Superior temporal gyrus (tissue), 1 donor: ENCODE data around the gene KRTAP9-9.
"Not testable (repeated sequence)": the region's sequence is repeated elsewhere in the genome, so short reads cannot be mapped to it uniquely, and the experiment has no call there.

ENCODE experiments used
- DNase-seq: peaks from one replicate; pipeline ENCODE4 v3.0.0-alpha.2; 2016; ENCODE audit errors: extremely low spot score

The KRTAP9-9 gene

DNA sequence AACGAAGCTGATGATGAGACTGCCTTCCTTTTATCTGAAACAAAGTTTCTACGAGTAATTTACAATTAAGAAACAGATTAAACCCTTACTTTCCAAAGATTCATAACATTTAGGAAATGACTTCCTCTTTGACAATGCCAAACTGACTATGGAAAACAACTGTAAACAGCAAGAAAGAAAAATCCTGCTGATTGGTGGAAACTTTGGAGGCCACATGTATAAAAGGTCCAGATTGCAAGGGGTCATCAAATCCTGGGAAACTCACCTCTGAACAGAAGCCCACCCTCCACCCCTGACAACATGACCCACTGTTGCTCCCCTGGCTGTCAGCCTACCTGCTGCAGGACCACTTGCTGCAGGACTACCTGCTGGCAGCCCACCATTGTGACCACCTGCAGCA is 9.9 kb downstream of the KRTAP9-9 start, which contains the start of gene KRTAP9-6:
KRTAP9-6 (plus strand) TSS at position 301 of the 400 bp plus-strand sequence; CDS start at position 301, 0 bp downstream.
- DNase-seq, result no peak

DNA sequence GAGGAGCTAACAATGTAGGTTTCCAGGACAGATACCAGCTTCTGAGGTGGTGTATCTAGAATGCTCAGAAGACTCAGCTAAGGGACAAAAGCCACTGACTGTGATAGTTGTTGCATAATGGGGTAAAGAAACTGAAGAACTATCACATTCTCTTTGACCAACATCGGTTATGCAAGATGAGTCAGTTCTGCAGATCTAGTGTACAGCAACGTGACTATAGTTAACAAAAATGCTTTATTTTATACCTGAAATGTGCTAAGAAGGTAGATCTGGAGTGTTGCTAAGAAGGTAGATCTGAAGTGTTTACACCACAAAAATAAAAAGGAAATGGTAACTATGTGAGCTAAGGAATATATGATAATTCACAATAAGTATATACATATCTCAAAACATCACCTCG is 12.5 kb downstream of the KRTAP9-9 start:
- DNase-seq, result no peak

DNA sequence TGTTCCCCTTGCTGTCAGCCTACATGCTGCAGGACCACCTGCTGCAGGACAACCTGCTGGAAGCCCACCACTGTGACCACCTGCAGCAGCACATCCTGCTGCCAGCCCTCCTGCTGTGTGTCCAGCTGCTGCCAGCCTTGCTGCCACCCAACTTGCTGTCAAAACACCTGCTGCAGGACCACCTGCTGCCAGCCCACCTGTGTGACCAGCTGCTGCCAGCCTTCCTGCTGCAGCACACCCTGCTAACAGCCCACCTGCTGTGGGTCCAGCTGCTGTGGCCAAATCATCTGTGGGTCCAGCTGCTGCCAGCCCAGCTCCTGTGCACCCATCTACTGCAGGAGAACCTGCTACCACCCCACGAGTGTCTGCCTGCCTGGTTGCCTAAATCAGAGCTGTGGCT is 16.1 kb downstream of the KRTAP9-9 start:
- DNase-seq, result not testable (repeated sequence)

DNA sequence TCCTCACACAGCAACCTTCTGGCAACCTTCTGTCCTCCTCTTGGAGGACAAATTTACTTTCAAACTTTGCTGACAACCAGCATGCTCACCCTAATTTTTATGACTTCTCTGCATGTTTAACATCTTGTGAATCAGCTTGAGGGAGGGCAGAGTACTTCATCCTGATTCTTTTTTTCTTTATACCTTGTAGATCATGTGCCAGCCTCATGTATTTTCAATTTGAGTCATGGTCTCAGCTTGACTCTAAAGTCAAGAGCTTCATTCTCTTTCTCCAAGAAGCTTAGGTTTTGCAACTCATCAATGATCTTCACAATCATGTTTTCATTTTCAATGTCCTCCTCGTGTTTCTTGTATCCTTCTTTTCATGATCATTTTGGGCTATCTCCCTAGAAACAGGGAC is 16.7 kb downstream of the KRTAP9-9 start:
- no peak for DNase-seq

DNA sequence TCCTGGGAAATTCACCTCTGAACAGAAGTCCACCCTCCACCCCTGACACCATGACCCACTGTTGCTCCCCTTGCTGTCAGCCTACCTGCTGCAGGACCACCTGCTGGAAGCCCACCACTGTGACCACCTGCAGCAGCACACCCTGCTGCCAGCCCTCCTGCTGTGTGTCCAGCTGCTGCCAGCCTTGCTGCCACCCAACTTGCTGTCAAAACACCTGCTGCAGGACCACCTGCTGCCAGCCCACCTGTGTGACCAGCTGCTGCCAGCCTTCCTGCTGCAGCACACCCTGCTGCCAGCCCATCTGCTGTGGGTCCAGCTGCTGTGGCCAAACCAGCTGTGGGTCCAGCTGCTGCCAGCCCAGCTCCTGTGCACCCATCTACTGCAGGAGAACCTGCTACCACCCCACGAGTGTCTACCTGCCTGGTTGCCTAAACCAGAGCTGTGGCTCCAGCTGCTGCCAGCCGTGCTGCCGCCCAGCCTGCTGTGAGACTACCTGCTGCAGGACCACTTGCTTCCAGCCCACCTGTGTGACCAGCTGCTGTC is 20.5 kb downstream of the KRTAP9-9 start, which contains the start of gene KRTAP9-7:
KRTAP9-7 (plus strand) TSS at position 51 of the 543 bp plus-strand sequence; CDS start at position 51, 0 bp downstream.
- peak; percentile 0 for DNase-seq

DNA sequence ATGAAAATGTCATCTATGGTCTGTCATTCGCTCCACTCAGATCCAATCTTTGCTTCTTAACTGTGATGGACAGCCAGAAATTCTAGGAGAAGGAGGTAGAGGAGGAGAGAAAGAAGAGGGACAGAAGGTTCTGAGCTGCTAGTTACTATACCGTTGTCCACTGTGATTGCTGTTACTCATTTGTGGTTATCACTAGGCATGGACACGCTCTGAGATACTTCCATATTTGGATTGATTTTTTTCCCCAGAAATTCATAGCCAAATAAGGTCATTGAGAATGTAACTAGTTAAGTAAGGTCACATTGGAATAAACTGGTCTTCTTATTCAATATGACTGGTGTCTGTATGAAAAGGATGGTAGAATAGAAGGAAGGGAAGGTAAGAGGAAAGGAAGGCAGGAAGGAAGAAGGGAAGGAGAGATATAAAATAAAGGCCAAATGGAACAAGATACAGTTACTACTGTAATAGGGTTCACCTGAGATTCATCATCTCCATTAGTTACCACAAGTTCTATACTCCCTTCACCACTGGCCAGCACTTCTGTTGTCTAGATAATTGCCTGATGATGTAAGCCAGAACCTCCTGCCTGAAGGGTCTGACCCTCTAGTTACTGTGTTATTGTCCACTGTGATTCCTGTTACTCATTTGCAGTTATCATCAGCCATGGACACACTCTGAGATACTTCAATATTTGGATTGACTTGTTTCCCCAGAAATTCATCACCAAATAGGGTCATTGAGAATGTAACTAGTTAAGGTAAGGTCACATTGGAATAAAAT is 23.2 kb downstream of the KRTAP9-9 start:
- DNase-seq, result peak; percentile 1

DNA sequence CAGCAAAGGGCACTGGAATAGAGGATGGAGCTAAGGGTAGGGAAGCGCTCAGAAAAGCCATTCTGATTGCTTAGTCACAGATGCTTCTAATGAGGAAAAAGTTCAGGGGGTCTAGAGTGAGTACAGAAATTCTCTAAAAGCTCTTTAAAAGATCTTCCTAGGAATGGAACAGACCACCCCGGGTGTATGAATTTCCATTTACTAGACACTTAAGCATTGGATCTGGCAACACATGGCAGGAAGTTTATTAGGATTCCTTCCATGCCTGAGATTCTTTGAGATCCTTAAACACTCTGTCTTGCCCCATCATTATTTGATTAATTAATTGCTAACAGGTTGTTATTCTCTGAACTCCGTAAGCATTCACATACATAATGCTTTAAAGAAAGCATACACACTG is 28.9 kb downstream of the KRTAP9-9 start:
- DNase-seq, result peak; percentile 1

DNA sequence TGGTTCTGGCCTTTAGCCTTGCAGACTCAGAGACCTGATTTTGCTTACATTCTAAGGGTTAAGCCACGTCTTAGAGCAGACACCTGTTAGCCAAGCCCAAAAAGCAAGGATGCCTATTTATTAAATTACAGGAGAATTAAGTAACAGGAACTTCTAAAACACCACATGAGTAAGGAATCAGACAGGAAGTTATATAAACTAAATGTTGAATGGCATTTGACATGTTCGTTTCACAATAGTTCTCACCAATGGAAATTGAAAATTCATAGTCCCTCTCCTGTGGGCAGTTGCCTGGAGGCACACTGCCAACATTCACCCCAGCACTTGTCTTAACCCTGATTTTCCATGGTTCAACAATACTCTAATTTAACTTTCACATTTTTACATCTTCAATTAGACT is 29.4 kb downstream of the KRTAP9-9 start:
- DNase-seq, result peak; percentile 1

DNA sequence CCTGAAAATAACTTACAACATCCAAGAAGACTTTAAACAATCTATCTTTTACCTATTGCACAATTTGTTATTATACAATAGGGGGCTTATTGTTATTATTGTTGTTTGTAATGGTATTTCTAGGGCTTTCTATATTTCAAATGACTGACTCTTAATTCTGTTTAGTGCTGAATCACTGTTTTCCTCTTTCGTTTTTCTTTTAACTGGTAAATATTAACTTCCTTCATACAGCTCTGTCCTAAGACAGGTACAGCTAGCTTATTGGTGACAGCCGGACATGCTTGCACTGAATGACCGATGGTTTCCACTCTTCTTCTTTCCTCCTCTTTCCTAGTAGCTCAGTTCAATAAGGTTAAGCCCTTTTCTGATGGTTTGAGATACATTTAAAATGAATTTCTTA is 31.9 kb downstream of the KRTAP9-9 start:
- peak; percentile 1 for DNase-seq

DNA sequence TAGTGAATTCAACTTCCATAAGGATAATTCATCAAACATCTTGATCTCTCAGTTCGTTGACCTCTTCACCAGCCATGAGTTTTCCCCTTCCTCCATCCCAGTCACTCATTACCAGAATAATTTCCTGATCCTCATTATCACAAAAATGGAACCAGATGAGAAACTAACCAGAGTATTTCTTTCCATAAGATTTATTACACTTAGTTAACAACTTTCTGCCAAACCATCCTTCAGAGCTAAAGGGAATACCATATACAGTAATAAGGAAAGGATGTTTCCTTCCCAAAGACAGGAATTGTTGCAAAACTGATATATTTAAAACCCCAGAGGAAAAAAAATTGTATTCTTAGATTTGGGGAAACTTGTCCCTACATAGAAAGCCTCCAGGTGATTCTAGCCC is 38.8 kb downstream of the KRTAP9-9 start:
- DNase-seq, result peak; percentile 1

DNA sequence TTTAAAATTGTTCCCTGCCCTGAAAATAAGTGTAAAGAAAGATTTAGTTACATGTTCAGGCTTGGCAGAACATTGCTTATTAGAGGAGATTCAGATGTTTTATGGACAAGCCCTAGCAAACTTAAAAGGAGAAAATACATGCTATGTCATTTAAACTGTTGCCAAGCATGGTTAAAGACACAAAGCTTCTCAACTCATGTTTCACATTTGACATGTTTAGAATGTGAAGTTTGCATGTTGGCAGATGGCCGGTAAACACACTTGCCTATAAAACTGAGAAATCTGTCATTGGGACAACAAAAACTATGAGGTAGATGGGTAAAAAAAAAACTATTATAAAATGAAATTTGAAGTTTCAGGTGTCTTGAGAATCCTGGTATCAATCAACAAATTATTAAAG is 41.7 kb downstream of the KRTAP9-9 start:
- no peak for DNase-seq

DNA sequence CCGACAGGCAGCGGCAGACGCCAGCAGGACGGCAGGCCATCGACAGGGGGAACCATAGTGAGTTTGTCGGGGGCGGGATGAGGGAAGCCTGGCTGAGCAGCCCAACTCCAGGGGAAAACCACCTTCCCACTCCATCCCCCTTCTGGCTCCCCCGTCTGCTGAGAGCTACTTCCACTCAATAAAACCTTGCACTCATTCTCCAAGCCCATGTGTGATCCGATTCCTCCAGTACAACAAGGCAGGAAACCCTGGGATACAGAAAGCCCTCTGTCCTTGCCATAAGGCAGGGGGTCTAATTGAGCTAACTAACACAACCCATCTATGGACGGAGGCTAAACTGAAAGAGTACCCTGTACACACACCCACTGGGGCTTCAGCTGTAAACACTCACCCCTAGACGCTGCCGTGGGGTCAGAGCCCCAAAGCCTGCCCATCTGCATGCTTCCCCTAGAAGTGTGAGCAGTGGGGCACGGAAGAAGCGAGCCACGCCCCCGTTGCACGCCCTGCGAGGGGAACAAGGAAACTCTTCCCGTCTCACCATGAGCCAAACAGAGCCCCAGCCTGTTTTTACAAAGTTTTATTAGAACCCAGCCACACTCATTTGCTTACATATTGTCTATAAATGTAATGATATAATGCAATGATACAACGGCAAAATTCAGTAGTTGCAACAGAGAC is 43.4 kb downstream of the KRTAP9-9 start:
- no peak for DNase-seq

DNA sequence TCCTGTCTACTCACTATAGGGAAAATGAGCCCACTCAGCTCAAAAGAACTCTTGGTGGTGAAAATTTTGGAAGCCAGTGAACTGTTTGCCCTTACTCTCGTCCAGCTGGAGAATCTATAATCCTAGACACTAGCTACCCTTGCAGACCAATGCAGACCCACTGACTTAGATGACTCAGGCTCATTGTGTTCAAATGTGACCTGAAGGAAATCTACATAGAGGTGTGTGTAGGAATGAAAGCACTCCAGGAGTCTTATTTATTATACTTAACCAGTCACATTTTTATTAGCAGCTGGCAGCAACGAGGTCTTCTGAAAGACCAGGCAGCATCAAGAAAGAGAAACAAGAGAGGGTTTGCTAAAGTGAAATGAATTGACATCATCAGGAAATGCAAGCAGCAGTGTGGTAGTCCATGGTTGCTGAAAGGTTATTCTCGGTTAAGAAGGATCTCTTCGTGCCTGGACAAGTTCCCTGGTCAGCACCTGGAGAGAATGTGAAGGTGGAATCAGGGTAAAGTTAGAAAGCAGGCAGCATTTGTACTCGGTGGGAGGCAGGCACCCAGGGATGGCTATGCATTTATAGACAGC is 46.1 kb downstream of the KRTAP9-9 start:
- DNase-seq, result no peak

DNA sequence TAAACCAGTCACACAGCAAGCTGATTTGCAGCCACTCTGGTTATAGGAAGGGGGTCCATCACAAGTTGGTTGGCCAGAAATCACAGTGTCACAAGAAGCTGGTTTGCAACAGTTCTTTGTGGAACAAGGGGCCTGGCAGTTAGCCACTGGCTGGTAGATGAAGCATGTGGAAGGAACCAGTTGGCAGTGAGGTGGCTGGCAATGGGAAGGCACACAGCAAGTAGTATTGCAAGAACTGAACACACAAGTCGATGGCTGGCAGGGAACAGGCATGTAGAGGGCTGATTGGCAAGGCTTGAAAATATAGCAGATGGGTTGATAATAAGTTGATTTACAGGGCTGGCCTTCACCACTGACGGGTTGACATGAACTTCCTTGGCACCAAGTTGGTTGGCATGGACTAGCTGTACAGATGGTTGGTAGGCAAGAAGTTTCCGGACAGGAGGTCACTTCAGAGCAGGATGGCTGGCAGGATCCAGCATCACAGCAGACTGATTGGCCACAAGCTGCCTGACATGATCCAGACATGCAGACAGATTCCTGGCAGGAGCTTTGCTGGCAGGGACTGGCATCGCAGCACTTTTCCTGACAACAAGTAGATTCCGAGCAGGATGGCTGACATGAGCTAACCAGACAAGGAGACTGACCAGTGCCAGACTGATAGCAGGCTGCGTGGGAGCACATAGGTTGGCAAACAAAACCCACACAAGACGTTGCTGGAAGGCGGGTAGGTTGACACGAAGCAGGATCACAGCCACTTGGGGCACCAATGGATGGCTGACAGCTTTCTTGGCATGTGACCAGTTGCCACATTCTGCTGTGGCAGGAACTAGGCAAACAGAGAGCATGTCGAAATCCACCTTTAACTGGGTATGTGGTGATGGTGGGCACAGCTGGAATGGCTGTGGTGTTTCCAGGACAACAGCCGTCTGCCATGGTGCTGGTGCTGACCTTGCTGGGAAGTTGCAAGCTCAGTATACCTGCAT is 47.0 kb downstream of the KRTAP9-9 start, which contains the start of gene KRTAP29-1:
KRTAP29-1 (minus strand) TSS at position 936 of the 986 bp plus-strand sequence; CDS start at position 936, 0 bp downstream.
- no peak for DNase-seq

DNA sequence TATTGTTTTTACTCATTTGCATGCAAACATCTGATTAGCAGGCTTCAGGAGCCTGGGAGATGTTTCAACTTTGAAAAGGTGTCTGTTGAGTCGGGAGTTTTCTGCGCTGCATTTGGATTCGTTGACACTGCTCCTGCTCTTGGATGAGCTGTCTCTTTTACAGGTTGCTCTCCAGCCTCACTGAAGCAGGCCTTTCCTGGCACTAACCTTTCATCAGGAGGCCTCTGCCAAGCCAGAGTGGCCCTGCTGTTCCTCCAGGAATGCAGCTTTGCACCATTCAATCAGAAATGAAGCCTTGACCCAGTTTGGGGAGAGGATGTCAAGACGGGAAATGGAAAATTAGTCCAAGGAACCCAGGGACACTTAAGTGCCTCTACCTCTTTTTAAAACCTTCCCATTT is 47.8 kb downstream of the KRTAP9-9 start:
- no peak for DNase-seq

DNA sequence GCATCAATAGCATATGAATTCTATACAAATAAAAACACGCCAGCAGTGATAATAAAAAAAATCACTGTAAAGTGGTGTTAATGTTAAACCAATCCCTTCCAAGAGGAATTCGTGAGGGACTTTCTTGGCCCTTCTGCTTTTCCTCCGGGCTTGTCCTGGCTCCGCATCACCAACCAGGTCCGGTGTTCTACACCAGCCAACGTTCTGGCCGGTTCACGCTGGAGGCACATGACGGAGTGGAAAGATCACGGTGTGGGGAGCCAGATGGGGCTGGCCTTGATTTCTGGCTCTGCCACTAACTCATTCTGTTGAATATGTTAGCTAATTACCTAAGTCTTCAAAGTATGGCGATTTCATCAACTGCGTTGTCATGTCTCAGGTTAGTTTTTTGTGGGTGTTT is 48.9 kb downstream of the KRTAP9-9 start:
- no peak for DNase-seq
